Keratinocyte (primary cell): ENCODE results near the gene SENP7. TPM values are rescaled to one million over a fixed set of nuclear protein-coding genes. Genes with fewer than 3 reads are reported as not detected.
"Not testable (repeated sequence)": the region's sequence is repeated elsewhere in the genome, so short reads cannot be mapped to it uniquely, and the experiment has no call there.

Experiments used
- DNase-seq: peaks from one replicate; pipeline ENCODE4 v3.0.0-alpha.2; 2011; ENCODE audit warnings: low read depth, missing footprints, low spot score
- FAIRE-seq: peaks from 2 replicates; lab custom pipeline; 2011; peaks lifted over from hg19 to GRCh38; lab: Jason Lieb, UNC
- H2AFZ ChIP-seq: 2 replicates; pipeline ENCODE4 v1.6.0; 2012; ENCODE audit warnings: low read length, control low read depth, inconsistent platforms; ENCODE audit not compliant: control insufficient read depth
- H3K27ac ChIP-seq: 2 replicates; pipeline ENCODE4 v1.5.1; 2011; ENCODE audit warnings: low read length; ENCODE audit not compliant: control insufficient read depth, insufficient read depth
- H3K27me3 ChIP-seq: 3 replicates; pipeline ENCODE4 v1.6.0; 2011; ENCODE audit warnings: low read length; ENCODE audit not compliant: control insufficient read depth, insufficient read depth; ENCODE audit errors: extremely low read depth
- H3K36me3 ChIP-seq, 2 experiments: 2 replicates in 1 of 2; 3 replicates in 1 of 2; pipeline ENCODE4 v1.5.1; 2011; ENCODE audit warnings: low read length in 2 of 2, mild to moderate bottlenecking in 1 of 2; ENCODE audit not compliant: control insufficient read depth in 2 of 2, insufficient read depth in 2 of 2; ENCODE audit errors: extremely low read depth in 1 of 2
- H3K4me1 ChIP-seq: 3 replicates; pipeline ENCODE4 v1.5.1; 2011; ENCODE audit warnings: low read length; ENCODE audit not compliant: control insufficient read depth, insufficient read depth; ENCODE audit errors: extremely low read depth
- H3K4me2 ChIP-seq: 3 replicates; pipeline ENCODE4 v1.6.0; 2011; ENCODE audit warnings: low read depth, low read length; ENCODE audit not compliant: control insufficient read depth, insufficient read depth; ENCODE audit errors: extremely low read depth
- H3K4me3 ChIP-seq, 3 experiments: fragments of 200-600 bp in 1 of 3; sonication (generic) in 1 of 3; 2 replicates in 2 of 3; 3 replicates in 1 of 3; pipeline ENCODE4 v1.5.1; 2011 to 2016; ENCODE audit warnings: low read length in 3 of 3, mild to moderate bottlenecking in 3 of 3, control low read depth in 2 of 3, inconsistent platforms in 1 of 3, low read depth in 1 of 3, mixed read lengths in 1 of 3, mixed run types in 1 of 3, moderate library complexity in 1 of 3; ENCODE audit not compliant: control insufficient read depth in 2 of 3, insufficient read depth in 2 of 3; ENCODE audit errors: extremely low read depth in 1 of 3
- H3K79me2 ChIP-seq: 2 replicates; pipeline ENCODE4 v1.6.0; 2012; ENCODE audit warnings: low read length; ENCODE audit not compliant: control insufficient read depth, insufficient read depth
- H3K9ac ChIP-seq: 3 replicates; pipeline ENCODE4 v1.6.0; 2011; ENCODE audit warnings: low read length; ENCODE audit not compliant: control insufficient read depth, insufficient read depth; ENCODE audit errors: extremely low read depth
- H3K9me1 ChIP-seq: 3 replicates; pipeline ENCODE4 v1.6.0; 2011; ENCODE audit warnings: low read length; ENCODE audit not compliant: control insufficient read depth, insufficient read depth; ENCODE audit errors: extremely low read depth
- H3K9me3 ChIP-seq: 2 replicates; pipeline ENCODE4 v1.5.1; 2012; ENCODE audit warnings: low read depth, low read length; ENCODE audit not compliant: control insufficient read depth
- H4K20me1 ChIP-seq: 3 replicates; pipeline ENCODE4 v1.6.0; 2011; ENCODE audit warnings: low read length; ENCODE audit not compliant: control insufficient read depth, insufficient read depth; ENCODE audit errors: extremely low read depth
- CTCF ChIP-seq, 3 experiments: IDR thresholded peaks in 1 of 3; conservative IDR thresholded peaks in 1 of 3; optimal IDR thresholded peaks in 1 of 3; 2 replicates in 2 of 3; 3 replicates in 1 of 3; pipeline versions ENCODE3 to v1.5.1; 2011; ENCODE audit warnings: low read length in 3 of 3, mild to moderate bottlenecking in 3 of 3, moderate library complexity in 2 of 3, control low read depth in 1 of 3, inconsistent platforms in 1 of 3; ENCODE audit not compliant: insufficient read depth in 2 of 3; ENCODE audit errors: extremely low read depth in 1 of 3
- EZH2 ChIP-seq: IDR thresholded peaks from one replicate; pipeline ENCODE4 v1.6.1; 2012; ENCODE audit warnings: inconsistent platforms, mild to moderate bottlenecking, low read length, moderate library complexity
- dilution Hi-C: fragments of 300-500 bp; cut with MboI; formaldehyde crosslinking; loops from one replicate; pipeline ENCODE4 v1.7.0; 2020; ENCODE audit warnings: low sequenced_read_pairs; ENCODE audit not compliant: extremely low pct_ligation_motif_present
- polyA plus RNA-seq, 5 experiments: library from polyadenylated mRNA; depleted of rRNA in 3 of 5; stranded (reverse) in 3 of 5; stranded (forward) in 1 of 5; unstranded in 1 of 5; fragments of >200 nt; gene quantifications; 1 replicate in 1 of 5; 2 replicates in 3 of 5; 3 replicates in 1 of 5; pipeline versions ENCODE4 v1.2.1 to v1.2.3, GENCODE V29; 2011 to 2012; ENCODE audit warnings: missing spikeins in 2 of 5, low read depth in 1 of 5, low replicate concordance in 1 of 5

Gene SENP7
- polyA plus RNA-seq, 1 donor (not counting 4 experiments of a cell fraction or from before 2014, with no cell fraction given) = 7.4 TPM

DNA sequence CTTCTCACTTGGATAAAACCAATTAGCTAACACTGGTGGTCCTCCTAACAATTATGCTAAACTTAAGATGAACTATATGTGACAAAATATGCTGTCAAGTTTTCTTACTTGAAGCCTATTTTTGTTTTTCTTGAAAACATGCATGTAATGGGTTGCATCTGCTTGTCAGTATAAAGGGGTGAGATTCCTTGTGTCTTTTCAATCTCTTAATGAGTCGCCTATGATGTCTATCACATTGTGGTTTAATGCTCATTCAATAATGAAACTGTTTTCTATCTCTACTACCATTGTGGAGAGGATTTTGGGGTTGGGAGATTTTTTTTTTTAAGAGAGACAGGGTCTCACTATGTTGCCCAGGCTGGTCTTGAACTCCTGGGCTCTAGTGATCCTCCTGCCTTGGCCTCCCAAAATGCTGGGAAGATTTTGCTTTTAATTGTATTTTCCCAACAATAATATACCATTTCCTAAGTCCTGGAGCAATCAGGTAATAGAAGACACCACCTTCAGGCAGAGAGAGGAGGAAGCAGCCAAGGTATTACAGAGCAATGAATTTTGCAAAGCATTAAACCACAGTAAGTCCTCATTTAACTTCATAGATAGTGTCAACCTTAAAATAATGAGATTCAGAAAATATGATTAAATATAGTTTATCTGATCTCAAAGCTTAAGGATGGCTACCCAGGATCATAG lies 31.3 kb upstream of the SENP7 start:
- FAIRE-seq (no peak), DNase-seq (no peak)
- no peaks in the 10 kb centered on the region for H3K9me3 ChIP-seq
- no peaks in the 10 kb centered on the region for H4K20me1 ChIP-seq
- H3K27ac ChIP-seq = no peak overlapping the region
- H2AFZ ChIP-seq = no peak overlapping the region
- dilution Hi-C loops = no loop called here
- no peak overlapping the region for H3K4me2 ChIP-seq
- no peaks in the 10 kb centered on the region for H3K9me1 ChIP-seq
- H3K36me3 ChIP-seq = no peaks in the 10 kb centered on the region
- H3K9ac ChIP-seq = no peak overlapping the region
- H3K4me1 ChIP-seq = no peaks in the 10 kb centered on the region
- TF ChIP-seq CTCF (optimal IDR thresholded peaks at IDR 0.05 in 1 of 3, IDR thresholded peaks at IDR 0.05 in 1 of 3, conservative IDR thresholded peaks at IDR 0.05 in 1 of 3; ENCODE audit: extremely low read depth in 1 of 3, insufficient read depth in 2 of 3, low read length in 3 of 3) (peak in 2 of 3 experiments; percentile 21 to 26), EZH2 (no peak)
- H3K27me3 ChIP-seq = no peaks in the 10 kb centered on the region
- H3K4me3 ChIP-seq = no peak overlapping the region
- H3K79me2 ChIP-seq = no peaks in the 10 kb centered on the region

- H3K79me2 ChIP-seq = no peaks in the 10 kb centered on the region
- H3K9ac ChIP-seq = no peak overlapping the region
- H3K9me1 ChIP-seq = no peaks in the 10 kb centered on the region
- H3K27ac ChIP-seq = no peak overlapping the region
- H2AFZ ChIP-seq = no peak overlapping the region
- H4K20me1 ChIP-seq = no peaks in the 10 kb centered on the region
- H3K4me1 ChIP-seq = no peaks in the 10 kb centered on the region
- DNase-seq (no peak), FAIRE-seq (no peak)
- H3K4me2 ChIP-seq = no peak overlapping the region
- H3K36me3 ChIP-seq = no peaks in the 10 kb centered on the region
- no peaks in the 10 kb centered on the region for H3K9me3 ChIP-seq
- dilution Hi-C loops = no loop called here
- TF ChIP-seq CTCF (optimal IDR thresholded peaks at IDR 0.05 in 1 of 3, IDR thresholded peaks at IDR 0.05 in 1 of 3, conservative IDR thresholded peaks at IDR 0.05 in 1 of 3; ENCODE audit: extremely low read depth in 1 of 3, insufficient read depth in 2 of 3, low read length in 3 of 3) (no peak), EZH2 (no peak)
- no peaks in the 10 kb centered on the region for H3K27me3 ChIP-seq
- H3K4me3 ChIP-seq = no peak overlapping the region
Observed at GRCh38 chr3:101542957-101543356, 29.9 kb upstream of the SENP7 start.

DNA sequence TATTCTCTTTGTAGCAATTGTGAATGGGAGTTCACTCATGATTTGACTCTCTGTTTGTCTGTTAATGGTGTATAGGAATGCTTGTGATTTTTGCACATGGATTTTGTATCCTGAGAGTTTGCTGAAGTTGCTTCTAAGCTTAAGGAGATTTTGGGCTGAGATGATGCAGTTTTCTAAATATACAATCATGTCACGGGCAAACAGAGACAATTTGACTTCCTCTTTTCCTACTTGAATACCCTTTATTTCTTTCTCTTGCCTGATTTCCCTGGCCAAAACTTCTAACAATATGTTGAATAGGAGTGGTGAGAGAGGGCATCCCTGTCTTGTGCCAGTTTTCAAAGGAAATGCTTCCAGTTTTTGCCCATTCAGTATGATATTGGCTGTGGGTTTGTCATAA lies 23.9 kb upstream of the SENP7 start:
- FAIRE-seq, H3K27ac ChIP-seq, H3K4me2 ChIP-seq: not testable (repeated sequence)

More for the DNA sequence above, 23.9 kb upstream of the SENP7 start:
- H3K36me3 ChIP-seq, H3K9ac ChIP-seq, dilution Hi-C loops, H3K9me3 ChIP-seq, H3K27me3 ChIP-seq, H3K9me1 ChIP-seq, DNase-seq, H2AFZ ChIP-seq, H3K79me2 ChIP-seq, H3K4me3 ChIP-seq, H4K20me1 ChIP-seq: not testable (repeated sequence)
- H3K4me1 ChIP-seq = peaks cover 18% of the 10 kb centered on the region
